Endothelial cell of umbilical vein (primary cell): Measurements from ENCODE around the gene EIF2B2.

Experiments
- CTCF ChIP-seq, 2 donors: IDR thresholded peaks; 1 replicate in 1 of 2; 2 replicates in 1 of 2; pipeline ENCODE4 v1.5.1; 2011; ENCODE audit warnings: low read length in 2 of 2, mild to moderate bottlenecking in 2 of 2, moderate library complexity in 2 of 2, control low read depth in 1 of 2, inconsistent platforms in 1 of 2, low read depth in 1 of 2; ENCODE audit not compliant: insufficient read depth in 1 of 2; ENCODE audit errors: extremely low read depth in 1 of 2
- EZH2 ChIP-seq: IDR thresholded peaks from 2 replicates; pipeline ENCODE4 v1.6.1; 2012; ENCODE audit warnings: borderline replicate concordance, low read depth, mild to moderate bottlenecking, moderate library complexity, low read length, inconsistent platforms; ENCODE audit not compliant: severe bottlenecking
- GATA2 ChIP-seq: IDR thresholded peaks from 2 replicates; pipeline ENCODE4 v1.7.0; 2011; ENCODE audit warnings: low read depth, mild to moderate bottlenecking, moderate library complexity, mixed read lengths, low read length; ENCODE audit not compliant: insufficient read length, insufficient read depth
- MAX ChIP-seq: IDR thresholded peaks from 2 replicates; pipeline ENCODE4 v1.6.1; 2011; ENCODE audit not compliant: insufficient read depth, insufficient read length
- MYC ChIP-seq: IDR thresholded peaks from one replicate; pipeline ENCODE4 v1.6.1; 2011; ENCODE audit warnings: mild to moderate bottlenecking, low read depth, low read length
- POLR2A ChIP-seq: IDR thresholded peaks from 2 replicates; pipeline ENCODE4 v1.6.1; 2012; ENCODE audit warnings: low read depth, mild to moderate bottlenecking, control low read depth, low read length
- POLR2AphosphoS5 ChIP-seq: IDR thresholded peaks from 2 replicates; pipeline ENCODE4 v1.6.1; 2012; ENCODE audit warnings: low read depth, mild to moderate bottlenecking, control low read depth, low read length, moderate library complexity; ENCODE audit not compliant: insufficient read depth

- TF ChIP-seq MAX (no peak), CTCF (IDR thresholded peaks at IDR 0.05; ENCODE audit: extremely low read depth in 1 of 2, insufficient read depth in 1 of 2, low read depth in 1 of 2, low read length in 2 of 2) (no peak), MYC (no peak), POLR2A (no peak), POLR2AphosphoS5 (no peak), EZH2 (no peak), GATA2 (no peak)
These were observed 40.7 kb upstream of the EIF2B2 start for GRCh38 chr14:74962046-74962445.
